MM.1S (cell line): ENCODE results near the gene CCT8.

ENCODE experiments used
- DNase-seq: peaks from one replicate; pipeline ENCODE4 v3.0.0-alpha.2; 2015
- H2AFZ ChIP-seq: fragments of 300-600 bp; sonication (generic); 2 replicates; pipeline ENCODE4 v1.6.0; 2016; ENCODE audit warnings: antibody characterized with exemption, low read length
- H3F3A ChIP-seq: fragments of 300-600 bp; sonication (generic); 2 replicates; pipeline ENCODE4 v1.6.1; 2016; ENCODE audit warnings: mild to moderate bottlenecking, antibody characterized with exemption, low read length, moderate library complexity, mixed read lengths; ENCODE audit not compliant: insufficient read depth
- H3K27ac ChIP-seq: fragments of 300-600 bp; sonication (generic); 2 replicates; pipeline ENCODE4 v1.5.1; 2016; ENCODE audit warnings: mild to moderate bottlenecking, low read length
- H3K27me3 ChIP-seq: fragments of 300-600 bp; sonication (generic); replicated peaks from 2 replicates; pipeline ENCODE4 v1.6.0; 2016; ENCODE audit warnings: low read length; ENCODE audit not compliant: insufficient read depth
- H3K36me3 ChIP-seq: fragments of 300-600 bp; sonication (generic); replicated peaks from 2 replicates; pipeline ENCODE4 v1.6.1; 2016; ENCODE audit warnings: mild to moderate bottlenecking, low read length, mixed read lengths; ENCODE audit not compliant: insufficient read depth
- H3K4me1 ChIP-seq: fragments of 300-600 bp; sonication (generic); 2 replicates; pipeline ENCODE4 v1.6.1; 2016; ENCODE audit warnings: low read length, mixed read lengths
- H3K4me2 ChIP-seq: fragments of 300-600 bp; sonication (generic); 2 replicates; pipeline ENCODE4 v1.6.0; 2016; ENCODE audit warnings: low read depth, low read length
- H3K4me3 ChIP-seq: fragments of 300-600 bp; sonication (generic); 2 replicates; pipeline ENCODE4 v1.5.1; 2016; ENCODE audit warnings: low read length, mixed read lengths
- H3K79me2 ChIP-seq: fragments of 300-600 bp; sonication (generic); 2 replicates; pipeline ENCODE4 v1.6.1; 2016; ENCODE audit warnings: mixed run types, low read length, mixed read lengths
- H3K9ac ChIP-seq: fragments of 300-600 bp; sonication (generic); 2 replicates; pipeline ENCODE4 v1.6.1; 2016; ENCODE audit warnings: low read length, mixed read lengths
- H3K9me2 ChIP-seq: fragments of 300-600 bp; sonication (generic); replicated peaks from 2 replicates; pipeline ENCODE4 v1.6.1; 2016; ENCODE audit warnings: mild to moderate bottlenecking, low read length, mixed read lengths; ENCODE audit not compliant: insufficient read depth
- H3K9me3 ChIP-seq: fragments of 300-600 bp; sonication (generic); replicated peaks from 2 replicates; pipeline ENCODE4 v1.6.1; 2016; ENCODE audit warnings: mild to moderate bottlenecking, low read length, mixed read lengths; ENCODE audit not compliant: insufficient read depth
- H4K20me1 ChIP-seq: fragments of 300-600 bp; sonication (generic); 2 replicates; pipeline ENCODE4 v1.6.1; 2016; ENCODE audit warnings: mild to moderate bottlenecking, low read length, moderate library complexity, mixed read lengths; ENCODE audit not compliant: insufficient read depth
- EZH2 ChIP-seq: fragments of 300-600 bp; sonication (generic); optimal IDR thresholded peaks from 2 replicates; pipeline ENCODE3; 2017; ENCODE audit warnings: low read depth, mild to moderate bottlenecking, antibody characterized with exemption, low read length, mixed read lengths
- EZH2phosphoT487 ChIP-seq: fragments of 300-600 bp; sonication (generic); IDR thresholded peaks from 2 replicates; pipeline ENCODE4 v1.6.1; 2018; ENCODE audit warnings: antibody characterized with exemption, low read length
- TF ChIP-seq, protein P1 (sequence below): fragments of 300-600 bp; sonication (generic); IDR thresholded peaks from 2 replicates; pipeline ENCODE4 v1.5.1; 2016; ENCODE audit warnings: antibody characterized with exemption, low read length, mixed read lengths

CCT8 gene

GRCh38 chr21:29096218-29097015 is 23.0 kb upstream of the CCT8 start:
- no peaks in the 10 kb centered on the region for H3K27me3 ChIP-seq
- no peak for DNase-seq
- H3K4me3 ChIP-seq = no peak overlapping the region
- no peak overlapping the region for H3K9ac ChIP-seq
- no peaks in the 10 kb centered on the region for H3K9me3 ChIP-seq
- no peaks in the 10 kb centered on the region for H3K79me2 ChIP-seq
- no peak overlapping the region for H2AFZ ChIP-seq
- no peaks in the 10 kb centered on the region for H3K36me3 ChIP-seq
- TF ChIP-seq EZH2phosphoT487 = no peak
- TF ChIP-seq EZH2 = no peak
- TF ChIP-seq, protein P1, sequence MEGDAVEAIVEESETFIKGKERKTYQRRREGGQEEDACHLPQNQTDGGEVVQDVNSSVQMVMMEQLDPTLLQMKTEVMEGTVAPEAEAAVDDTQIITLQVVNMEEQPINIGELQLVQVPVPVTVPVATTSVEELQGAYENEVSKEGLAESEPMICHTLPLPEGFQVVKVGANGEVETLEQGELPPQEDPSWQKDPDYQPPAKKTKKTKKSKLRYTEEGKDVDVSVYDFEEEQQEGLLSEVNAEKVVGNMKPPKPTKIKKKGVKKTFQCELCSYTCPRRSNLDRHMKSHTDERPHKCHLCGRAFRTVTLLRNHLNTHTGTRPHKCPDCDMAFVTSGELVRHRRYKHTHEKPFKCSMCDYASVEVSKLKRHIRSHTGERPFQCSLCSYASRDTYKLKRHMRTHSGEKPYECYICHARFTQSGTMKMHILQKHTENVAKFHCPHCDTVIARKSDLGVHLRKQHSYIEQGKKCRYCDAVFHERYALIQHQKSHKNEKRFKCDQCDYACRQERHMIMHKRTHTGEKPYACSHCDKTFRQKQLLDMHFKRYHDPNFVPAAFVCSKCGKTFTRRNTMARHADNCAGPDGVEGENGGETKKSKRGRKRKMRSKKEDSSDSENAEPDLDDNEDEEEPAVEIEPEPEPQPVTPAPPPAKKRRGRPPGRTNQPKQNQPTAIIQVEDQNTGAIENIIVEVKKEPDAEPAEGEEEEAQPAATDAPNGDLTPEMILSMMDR = no peak
- H3K4me1 ChIP-seq = no peaks in the 10 kb centered on the region
- no peaks in the 10 kb centered on the region for H4K20me1 ChIP-seq
- no peaks in the 10 kb centered on the region for H3F3A ChIP-seq
- H3K27ac ChIP-seq = no peak overlapping the region
- H3K9me2 ChIP-seq = no peaks in the 10 kb centered on the region
- no peak overlapping the region for H3K4me2 ChIP-seq

DNA sequence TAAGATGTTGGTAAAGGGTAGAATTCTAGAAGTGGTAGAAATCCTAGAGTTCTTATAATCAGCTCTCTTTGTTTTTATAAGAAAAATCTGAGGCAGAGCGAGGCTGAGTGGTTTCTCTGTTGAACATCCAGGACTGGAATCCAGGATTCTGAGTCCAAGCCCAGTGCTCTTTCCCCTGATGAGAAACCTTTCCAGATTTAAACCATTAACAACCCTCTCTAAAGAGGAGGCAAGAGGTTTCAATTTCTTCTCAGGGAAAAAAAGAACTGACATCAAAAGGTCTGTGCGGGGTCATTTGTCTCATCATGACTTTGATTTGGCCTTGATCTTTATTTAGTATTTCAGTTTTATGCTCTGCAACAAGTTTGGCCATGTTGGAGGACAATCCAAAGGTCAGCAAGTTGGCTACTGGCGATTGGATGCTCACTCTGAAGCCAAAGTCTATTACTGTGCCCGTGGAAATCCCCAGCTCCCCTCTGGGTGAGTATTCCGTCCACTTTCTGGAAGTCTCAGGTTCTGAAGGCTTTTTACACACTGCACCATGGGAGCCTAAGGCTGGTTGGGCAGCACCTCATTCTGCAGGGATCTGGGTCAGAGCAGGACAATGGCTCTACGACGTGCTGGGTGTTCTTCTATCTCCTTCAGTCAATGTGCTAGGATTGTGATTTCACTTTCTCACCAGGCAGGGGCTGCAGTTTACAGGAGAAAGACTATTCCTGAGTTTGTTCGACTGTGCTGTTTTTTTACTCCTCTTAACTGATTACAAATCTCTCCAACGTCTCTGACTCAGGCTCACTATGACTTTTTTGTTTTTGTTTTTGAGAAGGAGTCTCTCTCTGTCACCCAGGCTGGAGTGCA is 18.9 kb upstream of the CCT8 start:
- DNase-seq = no peak
- H3K4me1 ChIP-seq = no peaks in the 10 kb centered on the region
- no peaks in the 10 kb centered on the region for H3K9me3 ChIP-seq
- no peaks in the 10 kb centered on the region for H3K36me3 ChIP-seq
- no peaks in the 10 kb centered on the region for H3F3A ChIP-seq
- H3K9me2 ChIP-seq = no peaks in the 10 kb centered on the region
- no peak overlapping the region for H3K4me2 ChIP-seq
- H3K27ac ChIP-seq = no peak overlapping the region
- TF ChIP-seq EZH2phosphoT487 (no peak), EZH2 (no peak)
- TF ChIP-seq, protein P1 = no peak
- no peaks in the 10 kb centered on the region for H4K20me1 ChIP-seq
- H3K27me3 ChIP-seq = no peaks in the 10 kb centered on the region
- H2AFZ ChIP-seq = no peak overlapping the region
- H3K9ac ChIP-seq = no peak overlapping the region
- no peaks in the 10 kb centered on the region for H3K79me2 ChIP-seq
- H3K4me3 ChIP-seq = no peak overlapping the region

GRCh38 chr21:29091033-29091432 is 17.6 kb upstream of the CCT8 start:
- no peak overlapping the region for H3K4me3 ChIP-seq
- no peak for DNase-seq
- H3K9me2 ChIP-seq = no peaks in the 10 kb centered on the region
- H3K9ac ChIP-seq = no peak overlapping the region
- no peaks in the 10 kb centered on the region for H3K27me3 ChIP-seq
- H4K20me1 ChIP-seq = no peaks in the 10 kb centered on the region
- H3K4me1 ChIP-seq = no peaks in the 10 kb centered on the region
- no peaks in the 10 kb centered on the region for H3K79me2 ChIP-seq
- H3K4me2 ChIP-seq = no peak overlapping the region
- H2AFZ ChIP-seq = no peak overlapping the region
- no peaks in the 10 kb centered on the region for H3K9me3 ChIP-seq
- no peaks in the 10 kb centered on the region for H3K36me3 ChIP-seq
- no peaks in the 10 kb centered on the region for H3F3A ChIP-seq
- TF ChIP-seq EZH2 = no peak
- TF ChIP-seq, protein P1 = no peak
- no peak overlapping the region for H3K27ac ChIP-seq
